D721Med (cell line): ENCODE results near the gene S1PR3.
A peak's percentile ranks its signal among the peaks of the same experiment; 100 is the strongest.
"Not testable (repeated sequence)": the region's sequence is repeated elsewhere in the genome, so short reads cannot be mapped to it uniquely, and the experiment has no call there.

ENCODE experiments used
- DNase-seq: peaks from one replicate; pipeline ENCODE4 v3.0.0; 2011; ENCODE audit warnings: low spot score; ENCODE audit not compliant: insufficient read length
- FAIRE-seq: peaks from 2 replicates; lab custom pipeline; 2011; peaks lifted over from hg19 to GRCh38; lab: Jason Lieb, UNC
- CTCF ChIP-seq: IDR thresholded peaks from 2 replicates; pipeline ENCODE4 v1.5.1; 2012; ENCODE audit warnings: mild to moderate bottlenecking, control low read depth; ENCODE audit not compliant: insufficient read depth; ENCODE audit errors: missing control alignments

The S1PR3 gene

GRCh38 chr9:88991066-88992034 lies at the start of gene S1PR3:
S1PR3 (plus strand) TSS chr9:88991468; CDS start chr9:89001201, 9,733 bp downstream.
- DNase-seq = peak; percentile 40
- no peak for FAIRE-seq
- TF ChIP-seq CTCF = no peak

GRCh38 chr9:88941586-88941985 lies 49.7 kb upstream of the S1PR3 start:
- not testable (repeated sequence) for DNase-seq, FAIRE-seq

GRCh38 chr9:88942411-88942810 lies 48.9 kb upstream of the S1PR3 start:
- DNase-seq = no peak
- FAIRE-seq = no peak
- no peak for TF ChIP-seq CTCF

- no peak for DNase-seq
- no peak for TF ChIP-seq CTCF
- FAIRE-seq = no peak
These were observed 45.5 kb upstream of the S1PR3 start for GRCh38 chr9:88945636-88946333.

GRCh38 chr9:88947581-88948573 lies 43.4 kb upstream of the S1PR3 start:
- DNase-seq = no peak
- no peak for FAIRE-seq

GRCh38 chr9:88949425-88949824 lies 41.8 kb upstream of the S1PR3 start:
- no peak for FAIRE-seq

More at GRCh38 chr9:88947581-88948573, 43.4 kb upstream of the S1PR3 start:
- TF ChIP-seq CTCF = no peak

More at GRCh38 chr9:88949425-88949824, 41.8 kb upstream of the S1PR3 start:
- no peak for DNase-seq
- no peak for TF ChIP-seq CTCF
